Fibroblast of lung (primary cell): ENCODE data around the gene ADAM10.

Experiments
- EZH2 ChIP-seq: IDR thresholded peaks from 2 replicates; pipeline ENCODE4 v1.5.1; 2012; ENCODE audit warnings: low read length, control low read depth, mild to moderate bottlenecking; ENCODE audit errors: missing control alignments
- TF ChIP-seq, protein P1 (sequence below), 2 donors: IDR thresholded peaks in 1 of 2; conservative IDR thresholded peaks in 1 of 2; 1 replicate in 1 of 2; 2 replicates in 1 of 2; pipeline ENCODE4 v1.5.1; 2011 to 2012; ENCODE audit warnings: low read length in 2 of 2, control low read depth in 1 of 2, inconsistent platforms in 1 of 2, low read depth in 1 of 2, mild to moderate bottlenecking in 1 of 2

DNA sequence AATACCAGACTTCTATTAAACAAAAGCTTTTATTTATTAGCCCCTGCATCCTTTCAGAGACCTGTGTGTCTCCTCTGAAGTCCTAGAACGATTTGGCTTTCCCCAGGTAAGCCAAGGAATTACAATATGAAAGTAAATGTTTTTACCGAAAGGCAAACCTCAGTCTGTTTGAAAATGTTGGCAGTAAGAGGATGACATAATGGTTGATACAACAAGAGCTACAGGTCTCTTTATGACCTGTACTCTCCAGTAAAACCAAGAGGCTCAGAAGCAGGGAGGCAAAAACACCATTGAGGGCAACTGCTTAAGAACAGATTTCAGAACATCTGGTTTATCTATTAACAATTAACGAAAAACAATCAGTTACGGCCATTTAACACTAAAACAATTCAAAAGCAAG lies 107.8 kb downstream of the ADAM10 start:
- TF ChIP-seq, protein P1, sequence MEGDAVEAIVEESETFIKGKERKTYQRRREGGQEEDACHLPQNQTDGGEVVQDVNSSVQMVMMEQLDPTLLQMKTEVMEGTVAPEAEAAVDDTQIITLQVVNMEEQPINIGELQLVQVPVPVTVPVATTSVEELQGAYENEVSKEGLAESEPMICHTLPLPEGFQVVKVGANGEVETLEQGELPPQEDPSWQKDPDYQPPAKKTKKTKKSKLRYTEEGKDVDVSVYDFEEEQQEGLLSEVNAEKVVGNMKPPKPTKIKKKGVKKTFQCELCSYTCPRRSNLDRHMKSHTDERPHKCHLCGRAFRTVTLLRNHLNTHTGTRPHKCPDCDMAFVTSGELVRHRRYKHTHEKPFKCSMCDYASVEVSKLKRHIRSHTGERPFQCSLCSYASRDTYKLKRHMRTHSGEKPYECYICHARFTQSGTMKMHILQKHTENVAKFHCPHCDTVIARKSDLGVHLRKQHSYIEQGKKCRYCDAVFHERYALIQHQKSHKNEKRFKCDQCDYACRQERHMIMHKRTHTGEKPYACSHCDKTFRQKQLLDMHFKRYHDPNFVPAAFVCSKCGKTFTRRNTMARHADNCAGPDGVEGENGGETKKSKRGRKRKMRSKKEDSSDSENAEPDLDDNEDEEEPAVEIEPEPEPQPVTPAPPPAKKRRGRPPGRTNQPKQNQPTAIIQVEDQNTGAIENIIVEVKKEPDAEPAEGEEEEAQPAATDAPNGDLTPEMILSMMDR (conservative IDR thresholded peaks at IDR 0.05 in 1 of 2, IDR thresholded peaks at IDR 0.05 in 1 of 2; ENCODE audit: low read depth in 1 of 2, low read length in 2 of 2) = no peak
- no peak for TF ChIP-seq EZH2
